GM12874 (cell line): ENCODE data around the gene PMPCA.

Experiments used
- CTCF ChIP-seq: IDR thresholded peaks from 2 replicates; pipeline ENCODE4 v1.5.1; 2011; ENCODE audit warnings: low read depth, mild to moderate bottlenecking, control low read depth, low read length, moderate library complexity; ENCODE audit not compliant: insufficient read depth

Gene PMPCA

GRCh38 chr9:136410500-136411287 is at the start of gene PMPCA, which contains the start of gene ENTR1:
PMPCA (plus strand) TSS chr9:136410658; CDS start chr9:136410669, 11 bp downstream.
ENTR1 (minus strand) TSS chr9:136410614; CDS start chr9:136410397, 217 bp downstream.
- TF ChIP-seq CTCF, result no peak

DNA sequence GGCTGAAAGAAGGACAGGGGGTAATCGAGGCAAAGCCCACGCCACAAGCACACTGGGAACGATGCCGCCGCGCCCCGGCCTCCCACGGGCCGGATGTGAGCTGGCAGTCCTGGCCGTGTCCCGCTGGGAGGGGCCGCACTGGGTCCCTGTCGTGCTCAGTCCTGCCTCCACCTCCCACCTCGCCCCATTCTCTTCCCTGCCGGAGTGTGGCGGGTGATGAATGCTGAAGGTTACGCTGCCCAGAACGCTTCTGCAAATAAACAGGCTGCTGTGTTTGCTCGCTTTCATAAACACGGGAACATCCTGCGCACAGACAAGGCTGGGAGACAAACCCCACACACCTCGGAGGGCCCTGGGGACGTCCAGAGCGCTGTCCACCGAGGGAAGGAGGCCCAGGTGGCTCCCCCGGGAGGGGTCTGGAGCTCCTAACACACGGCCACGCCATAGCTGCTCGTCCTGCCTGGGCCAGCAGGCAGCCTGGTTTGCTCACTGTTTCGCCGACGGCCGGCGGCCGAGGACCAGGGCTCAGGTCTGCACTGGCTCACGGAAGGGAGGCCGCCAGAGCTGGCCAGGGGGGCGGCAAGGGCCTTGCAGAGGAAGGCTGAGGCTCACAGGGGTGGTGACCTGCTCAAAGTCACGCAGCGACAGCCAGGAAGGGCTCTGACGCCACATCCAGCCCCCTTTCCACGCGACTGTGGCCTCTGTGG is 49.3 kb upstream of the PMPCA start:
- no peak for TF ChIP-seq CTCF

GRCh38 chr9:136361754-136362449 is 48.6 kb upstream of the PMPCA start:
- no peak for TF ChIP-seq CTCF

- TF ChIP-seq CTCF, result no peak
Observed at GRCh38 chr9:136362450-136362784, 48.0 kb upstream of the PMPCA start.

GRCh38 chr9:136363106-136363948 is 47.1 kb upstream of the PMPCA start, which contains the start of gene DNLZ:
DNLZ (minus strand) TSS chr9:136363744; CDS start chr9:136363714, 30 bp downstream.
- TF ChIP-seq CTCF, result peak; percentile 97

- no peak for TF ChIP-seq CTCF
Observed at GRCh38 chr9:136363949-136364748, 46.3 kb upstream of the PMPCA start.
